Measurements from ENCODE around the gene CHEK1. TPM values are rescaled to one million over a fixed set of nuclear protein-coding genes. Genes with fewer than 3 reads are reported as not detected.

The CHEK1 gene
- total and polyA plus RNA-seq, 5 experiments from 2014 or later = 1.0 to 2.1 (median 2.0) TPM

DNA sequence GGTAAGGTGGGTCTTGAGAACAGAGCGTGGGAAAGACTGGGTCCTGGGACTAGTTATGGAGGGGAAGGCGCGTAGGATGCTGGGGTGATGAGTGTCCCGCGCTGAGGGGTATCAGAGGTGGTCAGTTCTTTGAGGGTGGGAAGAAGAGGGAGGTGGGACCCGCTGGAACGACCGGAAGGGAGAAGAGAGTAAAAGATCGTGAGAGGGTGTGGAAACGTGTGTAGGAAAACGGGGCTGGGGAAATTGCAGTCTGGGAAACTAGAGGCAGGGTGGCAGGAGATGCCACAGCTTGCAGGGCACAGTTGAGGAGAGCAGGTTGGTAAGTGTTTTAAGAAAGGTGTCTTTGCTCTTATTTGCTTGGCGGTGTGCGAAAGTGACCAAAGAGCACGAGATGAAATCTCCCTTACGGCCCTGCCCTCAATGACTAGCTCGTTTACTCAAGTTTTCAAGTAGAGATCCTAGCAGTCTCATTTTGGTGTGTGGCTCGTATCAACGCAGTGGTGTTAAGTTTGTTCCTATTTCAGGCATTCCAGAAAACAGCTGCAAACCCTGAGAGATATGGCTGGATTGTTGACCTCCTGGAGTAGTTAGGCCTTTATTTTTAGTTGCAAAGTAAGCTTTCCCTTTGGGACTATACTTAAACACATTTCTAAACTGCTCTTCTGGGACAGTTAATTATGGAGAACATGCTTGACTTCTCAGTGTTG is 31.7 kb upstream of the CHEK1 start:
- Mint-ChIP-seq H3K4me3 (peak overlapping the region; percentile 85 to 98 (median 95)), H3K36me3 (peaks cover 0 to 28% (median 3%) of the 10 kb centered on the region in 3 donors), H3K27me3 (no peaks in the 10 kb centered on the region), H3K9me3 (no peaks in the 10 kb centered on the region), H3K27ac (peak overlapping the region in 9 of 10 donors; percentile 97 to 100 (median 99)), H3K4me1 (peaks cover 29 to 56% (median 50%) of the 10 kb centered on the region in 4 donors)
- POLR2A ChIA-PET = interaction anchor here (0.9 to 3.8 kb wide), 12 partner anchors 8 to 971 kb away, joined by 3 to 59 read pairs (median 7); partner anchors contain the start of genes CCDC15, CHEK1, EI24 and HYLS1
- DNase-seq (peak in 1 of 10 donors; percentile 3), ATAC-seq (no peak)

DNA sequence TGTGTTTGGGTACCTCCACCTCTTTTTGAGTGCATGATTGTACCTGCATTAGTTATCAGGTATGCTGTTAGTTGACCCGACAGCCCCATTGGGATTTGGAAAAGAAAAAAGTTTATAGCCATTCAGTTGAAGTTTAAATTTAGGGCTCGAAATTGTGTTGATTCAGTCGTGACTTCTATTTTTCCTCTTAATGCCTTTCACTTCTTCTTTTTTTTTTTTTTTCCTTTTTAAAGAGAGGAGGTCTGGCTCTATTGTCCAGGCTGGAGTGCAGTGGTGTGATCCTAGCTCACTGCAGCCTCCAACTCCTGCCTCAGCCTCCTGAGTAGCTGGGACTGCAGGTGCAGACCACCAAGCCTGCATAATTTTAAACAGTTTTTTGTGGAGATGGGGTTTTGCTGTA is 30.0 kb upstream of the CHEK1 start:
- no peak for DNase-seq
- Mint-ChIP-seq H3K9me3 (no peaks in the 10 kb centered on the region), H3K4me1 (peaks cover 29 to 56% (median 50%) of the 10 kb centered on the region in 4 donors), H3K4me3 (peak overlapping the region in 6 of 10 donors; percentile 24 to 85 (median 44)), H3K27ac (peak overlapping the region in 2 of 10 donors; percentile 15 to 56), H3K36me3 (peaks cover 0 to 41% (median 3%) of the 10 kb centered on the region in 3 donors), H3K27me3 (no peaks in the 10 kb centered on the region)
- POLR2A ChIA-PET = interaction anchor here (0.6 kb wide), 1 partner anchor 28 kb away, joined by 4 read pairs; no protein-coding TSS in a partner anchor
- no peak for ATAC-seq

DNA sequence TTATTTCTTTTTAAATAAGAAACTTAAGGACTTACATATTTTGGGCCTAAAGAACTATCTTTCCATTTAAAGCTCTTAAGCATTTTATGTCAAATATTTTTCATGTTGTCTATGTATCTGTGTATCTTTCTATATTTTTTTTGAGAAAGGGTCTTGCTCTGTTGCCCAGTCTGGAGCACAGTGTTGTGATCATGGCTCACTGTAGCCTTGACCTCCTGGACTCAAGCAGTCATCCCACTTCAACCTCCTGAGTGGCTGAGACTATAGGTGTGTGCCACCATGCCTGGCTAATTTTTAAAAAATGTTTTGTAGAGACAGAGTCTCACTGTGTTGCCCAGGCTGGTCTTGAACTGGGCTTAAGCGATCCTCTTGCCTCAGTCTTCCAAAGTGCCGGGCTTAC is 24.3 kb upstream of the CHEK1 start:
- Mint-ChIP-seq H3K4me3 (no peak overlapping the region), H3K27ac (no peak overlapping the region), H3K4me1 (peaks cover 8 to 18% (median 12%) of the 10 kb centered on the region in 4 donors), H3K36me3 (peaks cover 0 to 88% (median 11%) of the 10 kb centered on the region in 3 donors), H3K9me3 (no peaks in the 10 kb centered on the region), H3K27me3 (no peaks in the 10 kb centered on the region)
- DNase-seq = no peak
- POLR2A ChIA-PET = interaction anchor here (1.0 kb wide), 1 partner anchor 8 kb away, joined by 3 read pairs; the partner anchor contains the start of gene STT3A
- no peak for ATAC-seq

DNA sequence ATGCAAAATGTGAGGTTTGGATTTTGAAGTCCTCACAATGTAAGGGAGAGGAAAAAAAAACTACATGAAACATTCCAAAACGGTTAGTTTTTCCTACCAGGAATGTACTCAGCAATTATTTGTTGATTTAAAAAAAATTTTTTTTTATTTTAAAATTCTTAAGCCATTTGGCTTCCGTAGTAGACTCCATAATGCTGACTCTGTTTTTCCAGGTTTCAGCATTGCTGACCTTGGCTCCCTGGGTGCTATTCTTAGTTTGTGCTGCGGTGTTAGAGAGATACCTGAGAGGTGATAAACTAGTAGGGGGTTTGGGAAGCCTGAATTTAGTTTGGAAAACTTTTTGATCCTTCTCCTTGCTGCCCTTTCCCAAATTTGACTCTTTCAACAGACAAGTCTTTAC is 21.8 kb upstream of the CHEK1 start:
- H3K36me3 Mint-ChIP-seq = peaks cover 5 to 91% (median 17%) of the 10 kb centered on the region in 3 donors
- H3K27ac Mint-ChIP-seq = no peak overlapping the region
- no peak overlapping the region for H3K4me3 Mint-ChIP-seq
- ATAC-seq (no peak), DNase-seq (no peak)
- POLR2A ChIA-PET = interaction anchor here (0.6 kb wide), 1 partner anchor 35 kb away, joined by 3 read pairs; no protein-coding TSS in a partner anchor
- H3K27me3 Mint-ChIP-seq = no peaks in the 10 kb centered on the region
- H3K4me1 Mint-ChIP-seq = peaks cover 0 to 7% (median 3%) of the 10 kb centered on the region in 4 donors
- no peaks in the 10 kb centered on the region for H3K9me3 Mint-ChIP-seq

DNA sequence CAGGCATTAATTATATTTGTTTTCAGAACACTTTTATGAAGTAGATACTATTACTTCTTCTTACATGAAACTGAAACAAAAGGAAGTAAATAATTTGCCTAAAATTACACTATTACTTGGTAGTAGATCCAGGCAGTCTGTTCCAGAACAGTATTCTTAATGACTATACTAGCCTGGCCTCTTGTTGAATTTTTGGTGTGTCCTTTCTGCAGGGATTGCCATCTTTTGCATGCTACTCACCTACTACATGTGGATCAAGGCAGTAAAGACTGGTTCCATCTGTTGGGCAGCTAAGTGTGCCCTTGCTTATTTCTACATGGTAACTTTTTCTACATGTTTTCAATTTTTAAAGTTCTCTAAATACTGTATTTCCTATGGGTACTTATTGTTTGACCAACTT is 19.5 kb upstream of the CHEK1 start:
- Mint-ChIP-seq H3K9me3 (no peaks in the 10 kb centered on the region), H3K27ac (no peak overlapping the region), H3K4me3 (no peak overlapping the region), H3K27me3 (no peaks in the 10 kb centered on the region), H3K4me1 (peaks cover 0 to 7% (median 3%) of the 10 kb centered on the region in 4 donors), H3K36me3 (peaks cover 8 to 99% (median 26%) of the 10 kb centered on the region in 3 donors)
- ATAC-seq (no peak), DNase-seq (no peak)
- POLR2A ChIA-PET = no interaction called here

DNA sequence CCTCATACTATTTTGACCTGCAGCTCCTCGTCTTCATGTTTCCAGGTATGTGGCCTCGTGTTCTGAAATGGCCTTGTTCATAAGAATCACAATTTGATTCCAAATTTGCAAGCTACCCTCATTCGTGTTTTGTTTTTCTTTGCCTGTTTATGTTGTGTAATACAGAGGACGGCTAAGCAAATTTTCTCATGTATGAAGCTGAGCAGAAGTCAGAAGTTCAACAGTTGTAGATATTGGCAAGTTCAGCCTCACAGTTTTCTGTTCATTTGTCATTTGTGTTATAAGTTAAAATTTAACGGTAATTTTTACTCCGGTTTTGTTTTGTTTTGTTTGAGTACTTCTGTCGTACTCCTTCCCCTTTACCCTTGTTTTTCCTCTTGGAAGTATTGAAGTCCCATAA is 15.4 kb upstream of the CHEK1 start:
- Mint-ChIP-seq H3K27me3 (no peaks in the 10 kb centered on the region), H3K4me3 (no peak overlapping the region), H3K27ac (peak overlapping the region in 1 of 10 donors; percentile 49), H3K9me3 (no peaks in the 10 kb centered on the region), H3K36me3 (peaks cover 12 to 95% (median 42%) of the 10 kb centered on the region in 3 donors), H3K4me1 (peaks cover 0 to 7% (median 0%) of the 10 kb centered on the region in 4 donors)
- ATAC-seq (no peak), DNase-seq (no peak)
- POLR2A ChIA-PET = no interaction called here

DNA sequence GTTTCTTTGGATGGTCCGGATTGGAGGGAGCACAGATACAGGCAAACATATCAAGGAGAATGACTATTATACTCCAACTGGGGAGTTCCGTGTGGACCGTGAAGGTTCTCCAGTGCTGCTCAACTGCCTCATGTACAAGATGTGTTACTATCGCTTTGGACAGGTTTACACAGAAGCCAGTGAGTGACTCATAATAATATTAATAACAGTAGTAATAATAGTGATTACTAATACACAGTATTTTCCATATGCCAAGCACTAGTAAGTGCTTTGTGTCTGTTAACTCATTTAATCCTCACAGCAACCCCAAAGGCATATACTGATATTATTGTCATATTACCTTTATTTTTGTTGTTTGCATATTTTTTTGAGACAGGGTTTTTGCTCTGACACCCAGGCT is 6.6 kb upstream of the CHEK1 start:
- DNase-seq (no peak), ATAC-seq (no peak)
- Mint-ChIP-seq H3K9me3 (no peaks in the 10 kb centered on the region), H3K27me3 (no peaks in the 10 kb centered on the region), H3K36me3 (peaks cover 4 to 86% (median 22%) of the 10 kb centered on the region in 3 donors), H3K27ac (no peak overlapping the region), H3K4me1 (no peaks in the 10 kb centered on the region), H3K4me3 (no peak overlapping the region)
- POLR2A ChIA-PET = no interaction called here

DNA sequence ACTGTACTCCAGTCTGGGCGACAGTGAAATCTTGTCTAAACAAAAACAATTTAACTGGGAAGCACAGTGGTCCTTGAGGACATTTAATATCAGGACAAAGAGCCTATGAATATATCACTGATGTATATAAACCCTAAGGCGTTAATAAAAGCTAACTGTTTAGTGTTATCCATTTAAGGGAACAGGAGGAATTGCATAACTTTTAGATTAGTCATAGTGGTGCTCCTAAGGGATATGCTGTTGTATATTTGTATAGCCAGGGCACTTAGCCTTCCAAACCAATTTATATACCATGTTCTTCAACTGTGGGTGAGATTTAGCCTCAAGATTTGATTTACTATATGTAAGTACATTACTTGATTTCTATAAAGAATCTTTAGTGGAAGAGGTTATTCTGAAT is 3.0 kb upstream of the CHEK1 start:
- Mint-ChIP-seq H3K36me3 (peaks cover 0 to 50% (median 13%) of the 10 kb centered on the region in 3 donors), H3K27me3 (peaks cover 0 to 4% (median 0%) of the 10 kb centered on the region in 5 donors), H3K4me3 (no peak overlapping the region), H3K4me1 (peaks cover 8 to 21% (median 17%) of the 10 kb centered on the region in 4 donors), H3K27ac (peak overlapping the region in 1 of 10 donors; percentile 46), H3K9me3 (no peaks in the 10 kb centered on the region)
- DNase-seq (no peak), ATAC-seq (no peak)
- POLR2A ChIA-PET = interaction anchor here (0.5 to 1.7 kb wide), 2 partner anchors 30 to 662 kb away, joined by 5 read pairs; partner anchors contain the start of gene STT3A

DNA sequence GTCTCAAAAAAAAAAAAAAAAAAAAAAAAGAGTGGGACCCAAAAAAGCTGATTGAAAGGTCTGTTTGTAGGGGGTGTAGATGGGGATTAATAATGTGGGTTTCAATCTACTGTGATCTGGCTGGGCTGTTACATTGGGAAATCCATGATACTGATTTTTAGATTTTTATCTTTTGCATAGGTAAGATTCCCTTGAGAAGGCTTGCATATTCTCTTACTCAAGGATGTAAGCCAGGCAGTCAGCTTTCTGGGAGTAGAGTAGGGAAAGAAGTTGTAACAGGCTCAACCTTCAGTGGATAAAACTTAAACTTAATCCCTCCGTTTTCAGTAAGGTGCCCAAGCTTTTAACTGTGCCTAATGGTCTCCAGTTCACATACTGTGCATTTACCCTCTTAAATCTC is 1.9 kb upstream of the CHEK1 start:
- POLR2A ChIA-PET = interaction anchor here (0.6 to 1.4 kb wide), 3 partner anchors 9 to 265 kb away, joined by 3 to 6 read pairs (median 3); partner anchors contain the start of genes HYLS1 and STT3A
- Mint-ChIP-seq H3K36me3 (peaks cover 0 to 41% (median 13%) of the 10 kb centered on the region in 3 donors), H3K4me3 (no peak overlapping the region), H3K27ac (peak overlapping the region in 5 of 10 donors; percentile 16 to 51 (median 21)), H3K4me1 (peaks cover 8 to 21% (median 18%) of the 10 kb centered on the region in 4 donors), H3K9me3 (no peaks in the 10 kb centered on the region), H3K27me3 (peaks cover 0 to 4% (median 0%) of the 10 kb centered on the region in 5 donors)
- ATAC-seq (no peak), DNase-seq (no peak)

DNA sequence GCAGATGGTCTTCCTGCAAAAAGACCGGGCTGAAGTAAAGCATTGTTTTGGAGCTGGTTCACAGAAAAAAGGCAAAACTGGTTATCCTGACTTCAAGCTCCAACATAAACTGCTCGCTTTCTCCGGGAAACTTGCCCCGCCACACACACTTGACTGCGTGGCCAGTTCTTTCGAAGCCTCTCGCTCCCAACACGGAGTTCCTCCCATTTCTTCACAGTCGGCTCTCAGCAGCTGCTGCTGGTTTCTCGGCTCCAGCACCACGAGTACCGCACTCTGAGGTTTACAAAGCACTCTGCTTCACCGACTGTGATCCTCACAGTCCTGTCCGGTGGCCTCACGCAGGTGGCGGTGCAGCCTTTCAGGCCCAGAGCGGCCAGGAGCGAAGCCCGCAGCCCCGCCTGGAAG is 264 bp downstream of the CHEK1 start:
- DNase-seq = no peak
- H3K4me3 Mint-ChIP-seq = peak overlapping the region; percentile 92 to 100 (median 96)

DNA sequence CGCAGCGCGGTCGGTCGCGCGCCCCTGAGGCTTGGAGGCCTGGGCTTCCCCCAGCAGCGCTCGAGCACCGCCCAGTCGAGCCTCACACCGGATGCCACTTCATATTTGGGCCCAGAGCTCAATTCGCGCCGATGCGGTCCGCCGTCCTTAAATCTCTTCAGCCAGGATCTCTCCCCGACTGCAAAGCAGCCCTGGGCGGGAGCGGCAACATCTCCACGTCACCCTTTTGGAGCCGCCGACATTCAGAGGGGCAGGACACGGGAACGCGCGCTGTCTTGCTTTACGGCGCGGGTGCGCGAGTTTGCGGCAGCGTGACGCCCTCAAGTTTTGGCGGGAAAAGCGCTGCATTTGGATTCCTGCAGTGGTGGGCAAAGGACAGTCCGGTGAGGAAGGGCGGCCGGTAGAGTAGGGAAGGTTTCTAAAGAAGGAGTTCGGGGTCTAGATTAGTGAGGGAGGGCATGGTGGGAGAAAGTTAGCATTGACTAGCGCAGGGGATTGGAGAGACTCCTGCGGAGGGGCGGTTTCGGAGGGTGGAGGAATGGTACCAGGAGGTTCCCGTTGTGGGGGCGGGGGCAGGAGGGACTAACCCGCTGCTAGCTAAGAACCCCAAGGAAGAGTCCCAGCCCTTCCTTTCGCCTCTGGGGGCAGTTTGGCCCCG is 796 bp downstream of the CHEK1 start:
- H3K4me3 Mint-ChIP-seq = peak overlapping the region; percentile 92 to 100 (median 96)
- H3K9me3 Mint-ChIP-seq = no peaks in the 10 kb centered on the region
- peak overlapping the region; percentile 84 to 99 (median 98) for H3K27ac Mint-ChIP-seq
- DNase-seq (peak; percentile 62 to 89 (median 78)), ATAC-seq (peak; percentile 93 to 96)
- H3K4me1 Mint-ChIP-seq = peaks cover 8 to 21% (median 18%) of the 10 kb centered on the region in 4 donors
- POLR2A ChIA-PET = interaction anchor here (1.0 to 2.5 kb wide), 6 partner anchors 33 to 682 kb away, joined by 3 to 32 read pairs (median 6); partner anchors contain the start of genes EI24, FOXRED1, HYLS1 and SRPRA
- H3K27me3 Mint-ChIP-seq = peaks cover 0 to 4% (median 0%) of the 10 kb centered on the region in 5 donors
- H3K36me3 Mint-ChIP-seq = peaks cover 0 to 14% (median 5%) of the 10 kb centered on the region in 3 donors

More for the DNA sequence above, 264 bp downstream of the CHEK1 start:
- ATAC-seq = no peak
- H3K27ac Mint-ChIP-seq = peak overlapping the region; percentile 84 to 99 (median 98)
- peaks cover 8 to 21% (median 18%) of the 10 kb centered on the region in 4 donors for H3K4me1 Mint-ChIP-seq
- peaks cover 0 to 19% (median 5%) of the 10 kb centered on the region in 3 donors for H3K36me3 Mint-ChIP-seq
- peaks cover 0 to 4% (median 0%) of the 10 kb centered on the region in 5 donors for H3K27me3 Mint-ChIP-seq
- POLR2A ChIA-PET = interaction anchor here (1.0 to 2.5 kb wide), 6 partner anchors 32 to 682 kb away, joined by 3 to 32 read pairs (median 6); partner anchors contain the start of genes EI24, FOXRED1, HYLS1 and SRPRA
- H3K9me3 Mint-ChIP-seq = no peaks in the 10 kb centered on the region

DNA sequence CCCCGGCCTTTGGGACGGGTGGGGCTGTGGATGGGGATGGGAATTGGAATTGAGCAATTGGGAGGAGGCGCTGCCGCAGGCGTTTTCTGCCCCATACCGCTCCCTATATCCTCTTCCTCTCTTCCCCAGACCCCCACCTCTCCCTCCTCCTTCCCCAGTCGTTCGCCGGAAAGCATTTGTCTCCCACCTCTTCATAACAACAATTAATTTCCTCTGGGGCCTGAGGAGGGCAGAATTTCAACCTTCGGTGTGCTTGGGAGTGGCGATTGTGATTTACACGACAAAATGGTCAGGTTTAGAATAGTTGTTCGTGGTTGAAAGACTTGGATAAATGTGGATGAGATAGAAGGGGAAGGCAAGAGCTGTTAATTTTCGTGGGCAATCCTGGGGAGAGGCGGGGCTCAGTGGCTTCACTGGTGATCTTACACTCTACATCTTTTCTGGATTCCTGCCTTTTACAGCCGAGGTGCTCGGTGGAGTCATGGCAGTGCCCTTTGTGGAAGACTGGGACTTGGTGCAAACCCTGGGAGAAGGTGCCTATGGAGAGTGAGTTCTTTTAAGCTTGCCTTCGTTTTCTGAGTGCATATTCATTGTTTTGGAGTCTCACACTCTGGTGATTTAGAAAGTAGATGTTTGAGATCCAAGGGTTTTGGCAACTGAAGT is 1.5 kb downstream of the CHEK1 start:
- H3K4me1 Mint-ChIP-seq = peaks cover 8 to 21% (median 18%) of the 10 kb centered on the region in 4 donors
- H3K36me3 Mint-ChIP-seq = peaks cover 0 to 7% (median 5%) of the 10 kb centered on the region in 3 donors
- H3K27ac Mint-ChIP-seq = peak overlapping the region; percentile 56 to 98 (median 96)
- H3K4me3 Mint-ChIP-seq = peak overlapping the region; percentile 92 to 100 (median 96)
- DNase-seq = peak in 8 of 10 donors; percentile 6 to 67 (median 22)
- peaks cover 0 to 4% (median 0%) of the 10 kb centered on the region in 5 donors for H3K27me3 Mint-ChIP-seq
- ATAC-seq = peak; percentile 28 to 38
- H3K9me3 Mint-ChIP-seq = no peaks in the 10 kb centered on the region
- POLR2A ChIA-PET = interaction anchor here (1.6 to 2.5 kb wide), 2 partner anchors 34 to 56 kb away, joined by 12 to 32 read pairs; partner anchors contain the start of genes EI24 and STT3A

All from naive thymus-derived CD8-positive, alpha-beta T cell (primary cell).